Activated T-cell treated with anti-CD3 and anti-CD28 coated beads for 4 hours (primary cell): ENCODE measurements around the gene AGXT2.

Experiments
- DNase-seq: peaks from one replicate; pipeline ENCODE4 v3.0.0-alpha.2; 2020

The AGXT2 gene

DNA sequence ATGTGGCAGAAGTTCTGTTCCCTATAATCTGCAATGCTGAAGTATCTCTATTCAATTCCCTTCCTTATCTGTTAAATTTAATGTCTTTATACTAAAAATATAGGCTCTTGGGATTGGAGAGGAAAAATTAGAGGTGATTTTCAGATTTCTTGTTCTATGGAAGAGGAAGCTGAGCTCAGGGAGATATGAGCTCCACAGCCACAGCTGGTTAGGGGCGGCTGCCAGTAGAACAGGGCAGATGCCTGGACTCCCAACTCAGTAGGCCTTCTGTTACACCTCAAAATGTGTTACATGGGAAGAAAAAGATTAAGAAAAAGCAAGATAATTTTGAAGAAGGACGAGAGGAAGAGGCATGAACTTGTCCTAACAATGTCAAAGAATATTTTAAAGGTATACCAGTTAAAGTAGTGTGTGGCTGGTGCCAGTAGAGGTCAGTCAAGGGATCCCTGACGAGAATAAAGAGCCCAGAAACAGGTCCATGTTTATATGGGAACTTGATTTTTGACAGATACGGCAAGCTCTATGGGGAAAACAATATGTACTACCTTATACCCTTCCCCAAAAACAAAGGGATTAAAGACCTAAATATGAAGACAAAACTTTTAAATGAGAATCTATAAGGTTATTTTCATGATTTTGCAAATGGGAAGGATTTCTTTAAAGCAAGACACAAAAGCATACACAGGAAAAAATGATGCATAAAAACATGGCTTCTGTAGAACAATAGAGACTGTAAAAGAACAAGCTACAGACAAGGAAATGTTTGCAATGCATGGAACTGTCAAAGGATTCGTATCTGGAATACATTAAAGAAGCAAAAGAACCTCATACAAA is 89.7 kb downstream of the AGXT2 start:
- no peak for DNase-seq

DNA sequence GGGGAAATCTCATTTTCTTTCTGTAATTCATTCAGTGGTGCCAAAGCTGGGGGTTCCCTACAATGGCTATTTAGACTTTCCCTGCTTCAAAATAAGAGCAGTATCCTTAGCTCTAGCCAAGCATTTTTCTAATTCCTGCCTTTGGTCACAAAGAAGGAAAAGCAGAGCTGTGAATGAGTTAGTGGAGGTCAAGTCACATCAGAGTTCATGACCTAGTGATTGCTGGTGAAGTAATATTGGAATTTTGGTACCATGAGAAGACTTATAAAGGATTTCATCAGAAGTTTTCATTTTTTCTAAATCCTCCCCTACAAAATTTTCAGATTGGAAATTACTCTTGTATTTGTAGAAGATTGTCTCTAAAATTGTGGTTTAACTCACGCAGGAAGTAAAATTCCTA is 90.4 kb downstream of the AGXT2 start:
- DNase-seq = no peak
